Measurements from ENCODE around the gene GSTM2. TPM values are rescaled to one million over a fixed set of nuclear protein-coding genes. Genes with fewer than 3 reads are reported as not detected.

GSTM2 gene
- total RNA-seq, 4 donors from 2014 or later: 27.0 to 87.5 (median 57.2) TPM

DNA sequence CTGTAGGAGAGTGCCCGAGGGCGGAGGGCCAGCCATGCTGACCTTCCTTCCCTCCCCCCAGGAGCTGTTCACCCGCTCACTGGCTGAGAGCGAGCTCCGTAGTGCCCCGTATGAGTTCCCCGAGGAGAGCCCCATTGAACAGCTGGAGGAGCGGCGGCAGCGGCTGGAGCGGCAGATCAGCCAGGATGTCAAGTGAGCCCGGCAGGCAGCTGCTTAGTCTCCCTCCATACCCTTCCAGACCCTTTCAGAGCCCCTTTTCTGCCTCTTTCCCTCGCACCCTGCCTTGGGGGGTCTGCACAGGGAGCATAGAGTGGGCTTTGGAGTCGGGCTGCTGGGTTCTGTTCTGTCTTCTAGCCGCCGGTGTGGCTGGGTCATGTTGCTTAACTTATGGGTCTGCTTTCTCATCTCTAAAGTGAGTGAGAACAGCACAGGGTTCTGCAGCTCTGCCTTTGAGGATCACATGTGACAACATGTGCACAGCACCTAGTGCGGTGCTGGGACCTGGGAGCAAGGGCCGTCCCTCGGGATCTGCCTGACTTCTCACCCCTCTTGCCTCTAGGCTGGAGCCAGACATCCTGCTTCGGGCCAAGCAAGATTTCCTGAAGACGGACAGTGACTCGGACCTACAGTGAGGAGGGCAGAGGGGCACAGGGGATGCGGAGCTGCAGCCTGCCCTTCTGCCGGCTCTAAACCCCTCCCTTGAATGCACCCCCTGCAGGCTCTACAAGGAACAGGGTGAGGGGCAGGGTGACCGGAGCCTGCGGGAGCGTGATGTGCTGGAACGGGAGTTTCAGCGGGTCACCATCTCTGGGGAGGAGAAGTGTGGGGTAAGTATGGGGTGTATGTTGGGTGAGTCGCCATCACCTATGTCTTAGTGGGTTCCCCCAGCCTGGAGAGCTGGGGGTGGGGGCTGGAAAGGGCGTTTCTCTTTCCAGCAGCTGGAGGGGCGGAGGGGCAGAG lies 42.0 kb upstream of the GSTM2 start:
- H3K9me3 ChIP-seq: no peaks in the 10 kb centered on the region
- H3K4me1 ChIP-seq: peaks cover 4 to 34% (median 15%) of the 10 kb centered on the region in 4 donors
- no peaks in the 10 kb centered on the region for H3K27me3 ChIP-seq
- 85% methylated on average over 32 of the region's 32 CpGs; no CpG with 5 or more reads in 1 of the 2 donors for WGBS, 2 donors (ENCODE audit: low coverage in 1 of 2)
- no peak for DNase-seq
- H3K4me3 ChIP-seq: no peak overlapping the region
- no peaks in the 10 kb centered on the region for H3K36me3 ChIP-seq
- intact Hi-C loops (cut with DNase I; ENCODE audit: low total_unique reads): loop anchor here (5.0 kb wide), 1 partner anchor 79 kb away; the partner anchor contains the start of gene GNAI3
- H3K27ac ChIP-seq: no peak overlapping the region
- in situ Hi-C loops (cut with MboI; ENCODE audit: low pct_ligation_motif_present in 1 of 4, low pct_unique_long_range_greater_than_20kb in 1 of 4, low sequenced_read_pairs in 3 of 4): loop anchor here in 1 of 4 donors (10.0 kb wide), 1 partner anchor 81 kb away; the partner anchor contains the start of gene GNAI3
- TF ChIP-seq, protein P1, sequence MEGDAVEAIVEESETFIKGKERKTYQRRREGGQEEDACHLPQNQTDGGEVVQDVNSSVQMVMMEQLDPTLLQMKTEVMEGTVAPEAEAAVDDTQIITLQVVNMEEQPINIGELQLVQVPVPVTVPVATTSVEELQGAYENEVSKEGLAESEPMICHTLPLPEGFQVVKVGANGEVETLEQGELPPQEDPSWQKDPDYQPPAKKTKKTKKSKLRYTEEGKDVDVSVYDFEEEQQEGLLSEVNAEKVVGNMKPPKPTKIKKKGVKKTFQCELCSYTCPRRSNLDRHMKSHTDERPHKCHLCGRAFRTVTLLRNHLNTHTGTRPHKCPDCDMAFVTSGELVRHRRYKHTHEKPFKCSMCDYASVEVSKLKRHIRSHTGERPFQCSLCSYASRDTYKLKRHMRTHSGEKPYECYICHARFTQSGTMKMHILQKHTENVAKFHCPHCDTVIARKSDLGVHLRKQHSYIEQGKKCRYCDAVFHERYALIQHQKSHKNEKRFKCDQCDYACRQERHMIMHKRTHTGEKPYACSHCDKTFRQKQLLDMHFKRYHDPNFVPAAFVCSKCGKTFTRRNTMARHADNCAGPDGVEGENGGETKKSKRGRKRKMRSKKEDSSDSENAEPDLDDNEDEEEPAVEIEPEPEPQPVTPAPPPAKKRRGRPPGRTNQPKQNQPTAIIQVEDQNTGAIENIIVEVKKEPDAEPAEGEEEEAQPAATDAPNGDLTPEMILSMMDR (IDR thresholded peaks at IDR 0.05): no peak
- TF ChIP-seq EP300 (IDR thresholded peaks at IDR 0.05; ENCODE audit: low read depth) (no peak), POLR2A (IDR thresholded peaks at IDR 0.05) (no peak), POLR2AphosphoS5 (IDR thresholded peaks at IDR 0.05) (no peak)

DNA sequence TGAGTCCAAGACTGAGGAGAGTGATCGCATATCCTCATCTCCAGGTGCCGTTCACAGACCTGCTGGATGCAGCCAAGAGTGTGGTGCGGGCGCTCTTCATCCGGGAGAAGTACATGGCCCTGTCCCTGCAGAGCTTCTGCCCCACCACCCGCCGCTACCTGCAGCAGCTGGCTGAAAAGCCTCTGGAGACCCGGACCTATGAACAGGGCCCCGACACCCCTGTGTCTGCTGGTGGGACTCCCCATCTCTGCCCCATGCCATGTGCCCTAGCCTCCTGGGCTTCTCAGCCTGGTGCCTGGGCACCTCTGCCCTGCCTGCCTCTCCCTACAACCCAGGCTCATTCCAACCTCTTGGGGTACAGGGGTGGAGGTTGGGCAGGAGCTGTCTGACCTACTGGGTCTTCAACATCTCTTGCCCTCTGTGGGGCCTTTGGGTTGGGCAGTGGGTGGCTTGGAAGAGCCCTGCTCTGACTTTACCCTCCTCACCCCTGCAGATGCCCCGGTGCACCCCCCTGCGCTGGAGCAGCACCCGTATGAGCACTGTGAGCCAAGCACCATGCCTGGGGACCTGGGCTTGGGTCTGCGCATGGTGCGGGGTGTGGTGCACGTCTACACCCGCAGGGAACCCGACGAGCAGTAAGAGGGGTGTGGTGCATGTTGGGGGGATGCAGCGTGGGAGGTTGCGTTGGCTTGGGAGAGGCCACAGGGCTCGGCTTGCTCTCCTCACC lies 41.0 kb upstream of the GSTM2 start:
- TF ChIP-seq POLR2A (IDR thresholded peaks at IDR 0.05) (no peak), POLR2AphosphoS5 (IDR thresholded peaks at IDR 0.05) (no peak), EP300 (IDR thresholded peaks at IDR 0.05; ENCODE audit: low read depth) (no peak)
- TF ChIP-seq, protein P1 (IDR thresholded peaks at IDR 0.05): no peak
- DNase-seq: no peak

DNA sequence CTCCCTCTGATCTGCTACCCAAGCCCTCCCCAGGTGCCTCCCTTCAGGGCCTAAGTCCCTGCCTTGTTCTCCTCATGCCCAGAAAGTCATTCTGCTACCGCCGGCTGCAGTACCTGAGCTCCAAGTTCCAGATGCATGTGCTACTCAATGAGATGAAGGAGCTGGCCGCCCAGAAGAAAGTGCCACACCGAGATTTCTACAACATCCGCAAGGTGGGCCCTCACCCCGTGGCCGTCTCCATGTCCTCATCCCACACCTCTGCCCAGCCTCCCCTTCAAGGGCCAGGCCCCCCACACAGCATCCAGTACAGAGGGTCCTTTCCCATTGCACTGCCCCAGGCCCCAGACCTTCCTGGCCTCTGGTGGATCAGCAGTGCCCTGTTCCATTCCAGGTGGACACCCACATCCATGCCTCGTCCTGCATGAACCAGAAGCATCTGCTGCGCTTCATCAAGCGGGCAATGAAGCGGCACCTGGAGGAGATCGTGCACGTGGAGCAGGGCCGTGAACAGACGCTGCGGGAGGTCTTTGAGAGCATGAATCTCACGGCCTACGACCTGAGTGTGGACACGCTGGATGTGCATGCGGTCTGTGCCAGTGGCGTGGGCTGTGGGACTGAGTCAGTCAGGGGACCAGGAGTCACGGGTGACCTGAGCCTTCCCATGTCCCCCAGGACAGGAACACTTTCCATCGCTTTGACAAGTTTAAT lies 40.0 kb upstream of the GSTM2 start:
- TF ChIP-seq POLR2AphosphoS5 (IDR thresholded peaks at IDR 0.05) (no peak), EP300 (IDR thresholded peaks at IDR 0.05; ENCODE audit: low read depth) (no peak), POLR2A (IDR thresholded peaks at IDR 0.05) (no peak)
- TF ChIP-seq, protein P1 (IDR thresholded peaks at IDR 0.05): no peak
- H3K9me3 ChIP-seq: no peaks in the 10 kb centered on the region
- no peaks in the 10 kb centered on the region for H3K27me3 ChIP-seq
- peaks cover 3 to 22% (median 9%) of the 10 kb centered on the region in 4 donors for H3K4me1 ChIP-seq
- no peak for DNase-seq
- 95 to 96% methylated on average over 8 to 23 of the region's 23 CpGs for WGBS, 2 donors (ENCODE audit: low coverage in 1 of 2)
- H3K27ac ChIP-seq: no peak overlapping the region
- H3K4me3 ChIP-seq: no peak overlapping the region
- in situ Hi-C loops (cut with MboI; ENCODE audit: low pct_ligation_motif_present in 1 of 4, low pct_unique_long_range_greater_than_20kb in 1 of 4, low sequenced_read_pairs in 3 of 4) (loop anchor here in 1 of 4 donors (10.0 kb wide), 1 partner anchor 83 kb away; the partner anchor contains the start of gene GNAI3), intact Hi-C loops (cut with DNase I; ENCODE audit: low total_unique reads) (loop anchor here (5.0 kb wide), 1 partner anchor 81 kb away; the partner anchor contains the start of gene GNAI3)
- H3K36me3 ChIP-seq: no peaks in the 10 kb centered on the region

More for the DNA sequence above, 41.0 kb upstream of the GSTM2 start:
- 92% methylated on average over 18 of the region's 21 CpGs; no CpG with 5 or more reads in 1 of the 2 donors for WGBS, 2 donors (ENCODE audit: low coverage in 1 of 2)
- Histone ChIP-seq H3K9me3 (no peaks in the 10 kb centered on the region), H3K36me3 (no peaks in the 10 kb centered on the region), H3K27ac (no peak overlapping the region), H3K27me3 (no peaks in the 10 kb centered on the region), H3K4me3 (no peak overlapping the region), H3K4me1 (peaks cover 0 to 24% (median 10%) of the 10 kb centered on the region in 4 donors)
- intact Hi-C loops (cut with DNase I; ENCODE audit: low total_unique reads): loop anchor here (5.0 kb wide), 1 partner anchor 80 kb away; the partner anchor contains the start of gene GNAI3
- in situ Hi-C loops (cut with MboI; ENCODE audit: low pct_ligation_motif_present in 1 of 4, low pct_unique_long_range_greater_than_20kb in 1 of 4, low sequenced_read_pairs in 3 of 4): loop anchor here in 1 of 4 donors (10.0 kb wide), 1 partner anchor 82 kb away; the partner anchor contains the start of gene GNAI3
